GM19240 (cell line): ENCODE data around the gene PLEKHA4.
"Not testable (repeated sequence)": the region's sequence is repeated elsewhere in the genome, so short reads cannot be mapped to it uniquely, and the experiment has no call there.

Experiments
- DNase-seq: peaks from one replicate; pipeline ENCODE4 v3.0.0; 2011; ENCODE audit warnings: low spot score; ENCODE audit not compliant: insufficient read length

PLEKHA4 gene

GRCh38 chr19:48868114-48868886, at the start of gene PLEKHA4:
Gene PLEKHA4, minus strand, starts transcription at chr19:48868617. Its CDS starts 997 bp downstream, at chr19:48867620.
- DNase-seq = no peak

- DNase-seq = no peak
These were observed 49.7 kb upstream of the PLEKHA4 start for GRCh38 chr19:48918071-48918470.

GRCh38 chr19:48915757-48916156, 47.3 kb upstream of the PLEKHA4 start:
- DNase-seq = no peak

GRCh38 chr19:48914181-48914580, 45.8 kb upstream of the PLEKHA4 start:
- DNase-seq = no peak

- DNase-seq = no peak
These were observed 44.9 kb upstream of the PLEKHA4 start for GRCh38 chr19:48913114-48913889.

GRCh38 chr19:48910803-48911202, 42.4 kb upstream of the PLEKHA4 start:
- DNase-seq = no peak

GRCh38 chr19:48909424-48910077, 41.1 kb upstream of the PLEKHA4 start:
- not testable (repeated sequence) for DNase-seq

GRCh38 chr19:48907671-48908070, 39.3 kb upstream of the PLEKHA4 start:
- DNase-seq = no peak

GRCh38 chr19:48906324-48906723, 37.9 kb upstream of the PLEKHA4 start:
- DNase-seq = no peak

GRCh38 chr19:48905664-48906063, 37.2 kb upstream of the PLEKHA4 start:
- no peak for DNase-seq

- not testable (repeated sequence) for DNase-seq
These were observed 35.4 kb upstream of the PLEKHA4 start for GRCh38 chr19:48903788-48904187.

GRCh38 chr19:48902291-48902690, 33.9 kb upstream of the PLEKHA4 start:
- DNase-seq = not testable (repeated sequence)

GRCh38 chr19:48900477-48901406, 32.3 kb upstream of the PLEKHA4 start:
- peak; percentile 63 for DNase-seq

- DNase-seq = peak; percentile 99
These were observed 31.5 kb upstream of the PLEKHA4 start, which contains the start of gene NUCB1 for GRCh38 chr19:48899781-48900476. Gene NUCB1, plus strand, starts transcription at chr19:48900312. Its CDS starts 485 bp downstream, at chr19:48900797.

GRCh38 chr19:48899386-48899749, 31.0 kb upstream of the PLEKHA4 start:
- not testable (repeated sequence) for DNase-seq

- DNase-seq = no peak
These were observed 28.8 kb upstream of the PLEKHA4 start for GRCh38 chr19:48897181-48897580.

- no peak for DNase-seq
These were observed 27.8 kb upstream of the PLEKHA4 start for GRCh38 chr19:48896191-48896720.

- no peak for DNase-seq
These were observed 26.8 kb upstream of the PLEKHA4 start for GRCh38 chr19:48895226-48895625.

GRCh38 chr19:48890551-48890950, 22.1 kb upstream of the PLEKHA4 start:
- no peak for DNase-seq

- not testable (repeated sequence) for DNase-seq
These were observed 21.1 kb upstream of the PLEKHA4 start for GRCh38 chr19:48889496-48889895.
